Heart left ventricle (tissue), 16 donors: ENCODE measurements around the gene GPX4. TPM values are rescaled to one million over a fixed set of nuclear protein-coding genes. Genes with fewer than 3 reads are reported as not detected.
A peak's percentile ranks its signal among the peaks of the same experiment; 100 is the strongest.

ENCODE experiments used
- ATAC-seq, 4 donors: fragments of 200-7000 bp; cut with Tn5 transposase; one replicate each; pipeline ENCODE4 v1.9.1; 2020 to 2022; ENCODE audit warnings: moderate library complexity in 4 of 4, mild to moderate bottlenecking in 3 of 4, moderate number of reproducible peaks in 1 of 4
- DNase-seq, 5 donors: peaks; one replicate each; pipeline ENCODE4 v3.0.0-alpha.2; 2020
- H3K27ac ChIP-seq, 12 donors: fragments of 200-600 bp; sonication (generic) in 4 of 12; one replicate each; pipeline versions ENCODE4 v1.5.0 to v1.8.0; 2016 to 2022; ENCODE audit warnings: mild to moderate bottlenecking in 2 of 12
- H3K27me3 ChIP-seq, 9 donors: fragments of 200-600 bp; sonication (generic) in 2 of 9; one replicate each; pipeline versions ENCODE4 v1.5.1 to v1.8.0; 2016 to 2022; ENCODE audit warnings: mild to moderate bottlenecking in 3 of 9
- H3K36me3 ChIP-seq, 9 donors: fragments of 200-600 bp; sonication (generic) in 2 of 9; one replicate each; pipeline versions ENCODE4 v1.5.0 to v1.8.0; 2018 to 2022; ENCODE audit warnings: mild to moderate bottlenecking in 2 of 9
- H3K4me1 ChIP-seq, 12 donors: fragments of 200-600 bp; sonication (generic) in 4 of 12; one replicate each; pipeline versions ENCODE4 v1.5.0 to v1.8.0; 2016 to 2022; ENCODE audit warnings: mild to moderate bottlenecking in 3 of 12
- H3K4me3 ChIP-seq, 12 donors: fragments of 200-600 bp; sonication (generic) in 4 of 12; one replicate each; pipeline versions ENCODE4 v1.5.0 to v1.8.0; 2017 to 2022; ENCODE audit warnings: mild to moderate bottlenecking in 9 of 12, moderate library complexity in 4 of 12
- H3K9me3 ChIP-seq, 12 donors: fragments of 200-600 bp; sonication (generic) in 4 of 12; one replicate each; pipeline versions ENCODE4 v1.5.0 to v1.8.0; 2016 to 2022; ENCODE audit warnings: mild to moderate bottlenecking in 1 of 12
- CTCF ChIP-seq, 12 donors: fragments of 200-600 bp; sonication (generic) in 4 of 12; IDR thresholded peaks; one replicate each; pipeline versions ENCODE4 v1.5.0 to v1.8.0; 2018 to 2022; ENCODE audit warnings: antibody characterized with exemption in 12 of 12, mild to moderate bottlenecking in 5 of 12
- POLR2A ChIP-seq, 2 donors: fragments of 450-650 bp; IDR thresholded peaks; one replicate each; pipeline ENCODE4 v1.6.1; 2017; ENCODE audit warnings: antibody characterized with exemption in 2 of 2, mild to moderate bottlenecking in 2 of 2, moderate library complexity in 2 of 2
- WGBS, 4 donors: extraction: QIAGEN DNeasy Blood & Tissue Kit in 2 of 4; methylation state at CpG; one replicate each; pipeline versions ENCODE4 v1.1.5 to v1.1.7; 2013 to 2018; 5-methylcytosine and 5-hydroxymethylcytosine counted together
- intact Hi-C, 10 donors: fragments of 100-400 bp; cut with DNase I; formaldehyde crosslinking; loops; one replicate each; pipeline versions ENCODE4 v1.11.1 to v1.14.2; 2022
- polyA plus RNA-seq, 2 donors: library from polyadenylated mRNA; stranded (reverse); fragments of 200-250 nt; gene quantifications; one replicate each; pipeline ENCODE4 v1.2.3, GENCODE V29; 2013
- total RNA-seq, 9 donors: library from RNA; depleted of rRNA in 2 of 9; stranded (reverse); fragments of >200 nt in 2 of 9; fragmentation: NEBNext Ultra II Directional in 3 of 9; extraction: Animal tissue kit (Norgen Biotek cat#: 25700) in 3 of 9; gene quantifications; one replicate each; pipeline versions ENCODE4 v1.1.0 to v1.2.4, GENCODE V29; 2016 to 2023
- donor health status: ischemic (EF 13 %, LVEDD 7.1; RV severe dilation, severe dysfunction).
- donor health status: healthy with polysubstance abuse.
- donor health status: DM: no; HTN: yes; CAD: no.
- donor health status: DM: no; HTN: no; CAD: no.
- donor health status: ischemic (EF 25% LVEDD 6.9; RV normal size, moderate dysfunction).
- donor health status: ischemic (EF 25% LVEDD 5.7; RV mildly dilated, moderate dysfunction).
- donor health status: healthy.
- donor health status: DM: yes; HTN: yes; CAD: no.
- donor health status: ischemic (EF 35%, LVEDD 5.7; RV mildly dilated, moderate dysfunction).
- donor health status: nonischemic (EF 11% LVEDD 7.7; RV severe dilation, severe dysfunction).
- donor health status: DM: yes; HTN: yes; CAD: no.
- donor health status: PGD.
- donor health status: ischemic (EF 29% LVEDD 5.4; RV normal size, mild dysfunction).
- donor health status: nonischemic (EF 23%, LVEDD 6.1; RV moderate dilation, normal function).

The GPX4 gene
- total and polyA plus RNA-seq, 11 donors: 251 to 590 (median 326) TPM

GRCh38 chr19:1155352-1156304, 51.8 kb downstream of the GPX4 start:
- ATAC-seq: peak in 2 of 4 donors; percentile 2 to 9
- TF ChIP-seq CTCF (IDR thresholded peaks at IDR 0.05) (no peak), POLR2A (IDR thresholded peaks at IDR 0.05) (peak in 1 of 2 donors; percentile 11)
- Histone ChIP-seq H3K4me1 (peaks cover 14 to 57% (median 43%) of the 10 kb centered on the region in 12 donors), H3K27me3 (no peaks in the 10 kb centered on the region), H3K36me3 (peaks cover 0 to 35% (median 6%) of the 10 kb centered on the region in 9 donors), H3K27ac (peak overlapping the region; percentile 44 to 98 (median 76)), H3K4me3 (peak overlapping the region in 9 of 12 donors; percentile 18 to 49 (median 21)), H3K9me3 (no peaks in the 10 kb centered on the region)
- peak in 1 of 5 donors; percentile 12 for DNase-seq
- intact Hi-C loops: loop anchor here in 1 of 10 donors (2.0 kb wide), 1 partner anchor 17 kb away; no protein-coding TSS in a partner anchor
- WGBS, 4 donors: 56 to 81% (median 74%) methylated on average over 18 to 29 of the region's 29 CpGs

Other genes starting within 250 kb of the GPX4 start
- gene CFD, start 244.3 kb upstream of the GPX4 start, total RNA-seq: 100 to 1,000 TPM in 4 of 9 donors, 10 to 100 TPM in 5; 24.2 to 586 (median 84.5) TPM
- gene CFD, start 244.3 kb upstream of the GPX4 start, polyA plus RNA-seq: 100 to 1,000 TPM; 123 to 262 TPM
- gene MED16, start 210.8 kb upstream of the GPX4 start, total RNA-seq: 10 to 100 TPM; 17.5 to 41.9 (median 28.5) TPM
- gene MED16, start 210.8 kb upstream of the GPX4 start, polyA plus RNA-seq: 10 to 100 TPM; 19.8 to 25.6 TPM
- not detected for gene RNU6-9, start 210.5 kb upstream of the GPX4 start, total RNA-seq
- gene RNU6-9, start 210.5 kb upstream of the GPX4 start, polyA plus RNA-seq: not detected
- gene R3HDM4, start 190.8 kb upstream of the GPX4 start, total RNA-seq: 10 to 100 TPM; 17.1 to 35.5 (median 23.8) TPM
- gene R3HDM4, start 190.8 kb upstream of the GPX4 start, polyA plus RNA-seq: 10 to 100 TPM; 30.4 to 47.1 TPM
- gene KISS1R, start 186.7 kb upstream of the GPX4 start, total RNA-seq: not detected
- not detected for gene KISS1R, start 186.7 kb upstream of the GPX4 start, polyA plus RNA-seq
- 10 to 100 TPM in 1 of 9 donors, 1 to 10 TPM in 8; 1.9 to 15.7 (median 5.8) TPM for gene ARID3A, start 178.0 kb upstream of the GPX4 start, total RNA-seq
- gene ARID3A, start 178.0 kb upstream of the GPX4 start, polyA plus RNA-seq: 1 to 10 TPM; 3.9 to 5.9 TPM
- gene WDR18, start 119.6 kb upstream of the GPX4 start, total RNA-seq: 10 to 100 TPM; 15.6 to 36.3 (median 19.2) TPM
- gene WDR18, start 119.6 kb upstream of the GPX4 start, polyA plus RNA-seq: 10 to 100 TPM; 31.9 to 34.5 TPM
- gene GRIN3B, start 103.6 kb upstream of the GPX4 start, total RNA-seq: under 1 TPM in 2 of 9 donors, not detected in 7; 0.09 to 0.51 TPM
- gene GRIN3B, start 103.6 kb upstream of the GPX4 start, polyA plus RNA-seq: under 1 TPM in 1 of 2 donors, not detected in 1; 0.01 TPM
- 100 to 1,000 TPM in 7 of 9 donors, 10 to 100 TPM in 2; 95.1 to 189 (median 112) TPM for gene TMEM259, start 82.9 kb upstream of the GPX4 start, total RNA-seq
- 100 to 1,000 TPM; 131 to 148 TPM for gene TMEM259, start 82.9 kb upstream of the GPX4 start, polyA plus RNA-seq
- gene RNU6-2, start 82.5 kb upstream of the GPX4 start, total RNA-seq: not detected
- not detected for gene RNU6-2, start 82.5 kb upstream of the GPX4 start, polyA plus RNA-seq
- gene CNN2, start 77.4 kb upstream of the GPX4 start, total RNA-seq: 10 to 100 TPM; 26.2 to 98.5 (median 61.6) TPM
- 10 to 100 TPM; 43.8 to 45.3 TPM for gene CNN2, start 77.4 kb upstream of the GPX4 start, polyA plus RNA-seq
- gene ABCA7, start 63.9 kb upstream of the GPX4 start, total RNA-seq: 10 to 100 TPM in 4 of 9 donors, 1 to 10 TPM in 5; 5.9 to 12.4 (median 9.2) TPM
- gene ABCA7, start 63.9 kb upstream of the GPX4 start, polyA plus RNA-seq: 1 to 10 TPM; 2.9 to 8.8 TPM
- gene ARHGAP45, start 36.8 kb upstream of the GPX4 start, total RNA-seq: 10 to 100 TPM in 3 of 9 donors, 1 to 10 TPM in 6; 1.6 to 38.2 (median 5.1) TPM
- 1 to 10 TPM; 4.1 to 4.7 TPM for gene ARHGAP45, start 36.8 kb upstream of the GPX4 start, polyA plus RNA-seq
- 100 to 1,000 TPM; 116 to 220 (median 139) TPM for gene POLR2E, start 8.6 kb upstream of the GPX4 start, total RNA-seq
- 100 to 1,000 TPM; 161 to 209 TPM for gene POLR2E, start 8.6 kb upstream of the GPX4 start, polyA plus RNA-seq
- gene SBNO2, start 70.3 kb downstream of the GPX4 start, total RNA-seq: 10 to 100 TPM in 8 of 9 donors, 1 to 10 TPM in 1; 9.9 to 78.9 (median 20.0) TPM
- 10 to 100 TPM; 10.1 to 18.7 TPM for gene SBNO2, start 70.3 kb downstream of the GPX4 start, polyA plus RNA-seq
- 10 to 100 TPM; 44.7 to 92.0 (median 50.7) TPM for gene STK11, start 101.8 kb downstream of the GPX4 start, total RNA-seq
- 10 to 100 TPM; 49.1 to 56.4 TPM for gene STK11, start 101.8 kb downstream of the GPX4 start, polyA plus RNA-seq
- 1 to 10 TPM in 6 of 9 donors, under 1 TPM in 3; 0.60 to 2.2 (median 1.8) TPM for gene CBARP, start 134.0 kb downstream of the GPX4 start, total RNA-seq
- gene CBARP, start 134.0 kb downstream of the GPX4 start, polyA plus RNA-seq: 1 to 10 TPM; 1.0 to 1.6 TPM
- 100 to 1,000 TPM; 201 to 584 (median 450) TPM for gene ATP5F1D, start 137.8 kb downstream of the GPX4 start, total RNA-seq
- gene ATP5F1D, start 137.8 kb downstream of the GPX4 start, polyA plus RNA-seq: 1,000 to 10,000 TPM in 1 of 2 donors, 100 to 1,000 TPM in 1; 459 to 1,034 TPM
- gene MIDN, start 144.6 kb downstream of the GPX4 start, total RNA-seq: 100 to 1,000 TPM in 1 of 9 donors, 10 to 100 TPM in 8; 25.8 to 115 (median 60.5) TPM
- 10 to 100 TPM; 31.5 to 33.6 TPM for gene MIDN, start 144.6 kb downstream of the GPX4 start, polyA plus RNA-seq
- gene CIRBP, start 165.3 kb downstream of the GPX4 start, total RNA-seq: 100 to 1,000 TPM; 149 to 425 (median 269) TPM
- 100 to 1,000 TPM; 217 to 282 TPM for gene CIRBP, start 165.3 kb downstream of the GPX4 start, polyA plus RNA-seq
- gene FAM174C, start 171.5 kb downstream of the GPX4 start, total RNA-seq: 10 to 100 TPM; 11.6 to 46.7 (median 18.7) TPM
- gene FAM174C, start 171.5 kb downstream of the GPX4 start, polyA plus RNA-seq: 10 to 100 TPM; 23.8 to 56.4 TPM
- not detected for gene EFNA2, start 181.9 kb downstream of the GPX4 start, total RNA-seq
- gene EFNA2, start 181.9 kb downstream of the GPX4 start, polyA plus RNA-seq: not detected